AG10803 (cell line): Measurements from ENCODE around the gene RASSF4.
"Not testable (repeated sequence)": the region's sequence is repeated elsewhere in the genome, so short reads cannot be mapped to it uniquely, and the experiment has no call there.

Experiments used
- DNase-seq: peaks from one replicate; pipeline ENCODE4 v3.0.0; 2010; ENCODE audit warnings: low read depth
- H3K4me3 ChIP-seq: 2 replicates; pipeline ENCODE4 v1.5.1; 2011; ENCODE audit warnings: mild to moderate bottlenecking, low read length, control low read depth
- TF ChIP-seq, protein P1 (sequence below): conservative IDR thresholded peaks from 2 replicates; pipeline ENCODE4 v1.5.1; 2011; ENCODE audit warnings: mild to moderate bottlenecking, low read length, control low read depth, inconsistent platforms

RASSF4 gene

DNA sequence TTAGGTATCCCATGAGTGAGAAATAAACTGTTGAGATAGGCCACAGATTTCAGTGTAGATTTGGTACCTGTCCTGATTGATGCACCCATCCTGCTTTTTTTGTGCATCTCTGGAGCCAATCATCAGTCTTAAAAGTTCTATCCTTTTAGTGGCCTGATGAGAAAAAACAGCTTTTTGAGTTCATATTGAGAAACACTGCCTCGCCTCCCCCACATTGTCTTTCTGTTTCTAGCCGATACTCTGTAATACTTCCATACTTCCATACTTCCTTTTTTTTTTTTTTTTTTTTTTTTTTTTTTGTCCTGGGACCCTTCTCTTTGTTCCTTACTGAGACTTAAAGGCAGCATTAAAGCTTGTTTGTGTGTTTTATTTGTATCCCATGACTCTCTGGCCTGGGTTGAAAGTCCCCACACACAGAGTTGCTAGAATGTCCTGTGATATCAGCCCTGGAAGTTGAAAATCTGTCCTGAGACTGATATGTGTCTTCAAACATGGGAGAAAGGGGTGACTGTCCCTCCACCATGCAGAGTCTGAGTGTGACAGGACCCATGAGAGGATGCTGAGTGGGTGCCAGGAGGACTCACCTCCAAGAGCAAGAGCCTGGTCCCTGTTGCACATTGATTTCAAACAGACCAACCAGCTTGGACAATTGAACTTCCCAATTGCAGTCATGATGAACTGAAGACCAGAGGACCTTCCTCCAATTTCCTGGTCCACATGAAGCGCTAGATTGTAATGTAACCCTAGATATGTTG is 46.9 kb downstream of the RASSF4 start:
- no peak for DNase-seq
- TF ChIP-seq, protein P1, sequence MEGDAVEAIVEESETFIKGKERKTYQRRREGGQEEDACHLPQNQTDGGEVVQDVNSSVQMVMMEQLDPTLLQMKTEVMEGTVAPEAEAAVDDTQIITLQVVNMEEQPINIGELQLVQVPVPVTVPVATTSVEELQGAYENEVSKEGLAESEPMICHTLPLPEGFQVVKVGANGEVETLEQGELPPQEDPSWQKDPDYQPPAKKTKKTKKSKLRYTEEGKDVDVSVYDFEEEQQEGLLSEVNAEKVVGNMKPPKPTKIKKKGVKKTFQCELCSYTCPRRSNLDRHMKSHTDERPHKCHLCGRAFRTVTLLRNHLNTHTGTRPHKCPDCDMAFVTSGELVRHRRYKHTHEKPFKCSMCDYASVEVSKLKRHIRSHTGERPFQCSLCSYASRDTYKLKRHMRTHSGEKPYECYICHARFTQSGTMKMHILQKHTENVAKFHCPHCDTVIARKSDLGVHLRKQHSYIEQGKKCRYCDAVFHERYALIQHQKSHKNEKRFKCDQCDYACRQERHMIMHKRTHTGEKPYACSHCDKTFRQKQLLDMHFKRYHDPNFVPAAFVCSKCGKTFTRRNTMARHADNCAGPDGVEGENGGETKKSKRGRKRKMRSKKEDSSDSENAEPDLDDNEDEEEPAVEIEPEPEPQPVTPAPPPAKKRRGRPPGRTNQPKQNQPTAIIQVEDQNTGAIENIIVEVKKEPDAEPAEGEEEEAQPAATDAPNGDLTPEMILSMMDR = no peak
- no peak overlapping the region for H3K4me3 ChIP-seq

DNA sequence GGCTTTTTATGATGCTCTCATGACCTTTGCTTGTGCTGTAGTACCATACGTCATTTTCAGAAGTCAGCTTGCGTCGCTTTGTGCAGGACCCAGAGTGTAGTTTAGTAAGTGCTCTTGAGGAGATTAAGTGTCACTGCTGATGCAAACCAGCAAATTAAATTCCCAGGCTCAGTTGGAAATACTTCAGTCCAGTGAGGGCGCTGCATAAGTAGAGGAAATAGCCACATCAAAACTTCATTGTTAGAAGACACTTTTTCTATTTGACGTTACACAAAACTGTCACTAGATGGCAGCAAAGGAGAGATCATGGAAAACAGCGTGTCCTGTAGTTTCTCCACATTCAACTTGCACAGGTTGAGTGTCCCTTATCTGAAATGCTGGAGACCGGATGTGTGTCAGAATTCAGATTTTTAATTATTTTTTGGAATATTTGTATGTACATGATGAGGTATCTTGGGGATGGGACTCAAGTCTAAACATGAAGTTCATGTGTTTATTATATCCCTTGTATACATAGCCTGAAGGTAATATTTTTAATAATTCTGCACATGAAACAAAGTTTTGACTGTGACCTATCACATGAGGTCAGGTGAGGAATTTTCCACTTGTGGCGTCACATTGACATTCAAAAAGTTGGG is 49.0 kb downstream of the RASSF4 start:
- TF ChIP-seq, protein P1 = peak; percentile 88
- H3K4me3 ChIP-seq = no peak overlapping the region
- peak; percentile 85 for DNase-seq

DNA sequence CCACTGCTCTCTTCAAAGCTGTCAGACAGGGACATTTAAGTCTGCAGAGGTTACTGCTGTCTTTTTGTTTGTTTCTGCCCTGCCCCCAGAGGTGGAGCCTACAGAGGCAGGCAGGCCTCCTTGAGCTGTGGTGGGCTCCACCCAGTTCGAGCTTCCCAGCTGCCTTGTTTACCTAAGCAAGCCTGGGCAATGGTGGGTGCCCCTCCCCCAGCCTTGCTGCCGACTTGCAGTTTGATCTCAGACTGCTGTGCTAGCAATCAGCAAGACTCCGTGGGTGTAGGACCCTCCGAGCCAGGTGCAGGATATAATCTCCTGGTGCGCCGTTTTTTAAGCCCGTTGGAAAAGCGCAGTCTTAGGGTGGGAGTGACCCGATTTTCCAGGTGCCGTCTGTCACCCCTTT is 55.0 kb downstream of the RASSF4 start:
- not testable (repeated sequence) for DNase-seq, H3K4me3 ChIP-seq

DNA sequence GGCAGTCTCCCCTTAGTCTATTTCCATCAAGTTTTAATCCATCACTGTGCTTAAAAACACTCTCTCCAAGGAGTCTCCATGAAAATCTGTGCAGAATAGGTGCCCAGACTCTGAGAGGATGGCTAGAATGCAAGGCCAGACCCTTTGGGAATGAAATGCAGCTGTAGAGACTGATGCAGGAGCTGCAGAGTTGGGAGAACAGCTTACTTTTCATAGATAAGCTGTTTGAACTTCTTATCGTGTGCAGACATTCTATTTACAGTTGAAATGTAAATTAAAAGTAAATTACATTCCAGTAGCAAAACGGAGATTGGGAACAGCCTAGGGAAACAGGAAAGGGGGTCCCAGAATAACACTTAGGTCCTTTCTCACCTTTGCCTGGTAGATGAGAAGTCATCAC is 56.0 kb downstream of the RASSF4 start:
- no peak overlapping the region for H3K4me3 ChIP-seq
- no peak for DNase-seq
- TF ChIP-seq, protein P1 = no peak

DNA sequence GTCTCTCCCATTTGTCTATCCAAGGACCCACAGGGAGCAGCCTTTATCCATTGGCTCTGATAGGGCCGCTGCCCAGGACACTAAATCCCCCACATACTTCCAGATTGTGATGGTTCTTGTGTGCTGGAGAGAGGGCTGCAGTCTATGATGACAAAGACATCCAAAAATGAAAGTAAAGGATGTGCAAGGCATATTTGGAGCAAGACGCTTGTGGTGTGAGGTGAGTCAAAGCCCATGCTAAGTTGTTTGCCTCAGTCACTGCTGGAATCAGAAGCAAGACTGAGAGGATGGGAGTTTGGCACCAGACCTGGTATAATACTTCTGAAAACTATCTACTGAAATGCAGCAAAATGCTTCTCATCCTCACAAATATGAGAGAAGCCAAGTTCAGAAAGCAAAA is 63.8 kb downstream of the RASSF4 start:
- TF ChIP-seq, protein P1 = no peak
- DNase-seq = peak; percentile 18
- no peak overlapping the region for H3K4me3 ChIP-seq

DNA sequence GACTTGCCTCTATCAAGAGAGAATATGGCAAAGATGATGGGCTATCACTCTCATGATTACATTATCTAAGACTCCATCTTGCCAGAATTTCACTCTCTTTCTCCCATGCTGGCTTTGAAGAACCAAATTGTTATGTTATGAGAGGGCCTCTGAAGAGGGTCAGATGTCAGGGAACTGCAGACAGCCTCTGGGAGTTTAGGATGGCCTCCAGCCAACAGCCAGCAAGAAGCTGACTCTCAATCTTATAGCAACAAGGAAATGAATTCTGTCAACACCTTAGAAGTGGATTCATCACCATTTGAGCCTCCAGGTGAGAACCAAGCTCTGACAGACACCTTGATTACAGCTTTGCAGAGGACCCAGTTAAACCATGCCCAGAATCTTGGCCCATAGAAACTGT is 74.7 kb downstream of the RASSF4 start:
- DNase-seq = no peak
- H3K4me3 ChIP-seq = no peak overlapping the region
- TF ChIP-seq, protein P1 = no peak

DNA sequence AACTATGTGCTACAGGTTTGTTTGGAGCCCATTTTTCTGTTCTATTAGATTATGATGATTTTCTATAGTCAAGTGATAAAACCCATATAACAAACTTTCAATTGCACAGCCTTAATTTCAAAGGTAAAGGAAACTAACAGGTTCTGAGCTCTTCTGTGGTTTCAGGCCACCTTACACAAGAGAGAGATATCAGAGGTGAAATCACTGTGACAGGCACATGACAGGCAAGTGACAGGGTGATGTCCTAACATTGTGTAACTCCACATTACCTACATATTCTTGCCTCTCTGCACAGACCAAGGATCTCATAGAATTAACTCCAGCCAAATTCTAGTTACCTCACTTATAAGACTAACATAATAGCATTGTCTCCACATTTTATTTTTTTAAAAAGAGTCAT is 76.1 kb downstream of the RASSF4 start:
- TF ChIP-seq, protein P1 = no peak
- no peak for DNase-seq

More for the DNA sequence above, 76.1 kb downstream of the RASSF4 start:
- no peak overlapping the region for H3K4me3 ChIP-seq
